Measurements from ENCODE around the gene ZDHHC15.
"Not testable (repeated sequence)": the region's sequence is repeated elsewhere in the genome, so short reads cannot be mapped to it uniquely, and the experiment has no call there.

ZDHHC15 gene

DNA sequence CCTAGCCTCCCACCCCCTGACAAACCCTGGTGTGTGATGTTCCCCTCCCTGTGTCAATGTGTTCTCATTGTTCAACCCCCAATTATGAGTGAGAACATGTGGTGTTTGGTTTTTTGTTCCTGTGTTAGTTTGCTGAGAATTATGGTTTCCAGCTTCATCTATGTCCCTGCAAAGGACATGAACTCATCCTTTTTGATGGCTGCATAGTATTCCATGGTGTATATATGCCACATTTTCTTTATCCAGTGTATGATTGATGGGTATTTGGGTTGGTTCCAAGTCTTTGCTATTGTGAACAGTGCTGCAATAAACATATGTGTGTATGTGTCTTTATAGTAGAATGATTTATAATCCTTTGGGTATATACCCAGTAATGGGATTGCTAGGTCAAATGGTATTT, 174.2 kb downstream of the ZDHHC15 start:
- H3K27ac Mint-ChIP-seq; H3K4me1 Mint-ChIP-seq (ENCODE audit: low read depth); H3K27me3 Mint-ChIP-seq; H3K4me3 Mint-ChIP-seq; H3K9me3 Mint-ChIP-seq (ENCODE audit: low read depth): not testable (repeated sequence)
- H3K36me3 Mint-ChIP-seq: peaks cover 42% of the 10 kb centered on the region

DNA sequence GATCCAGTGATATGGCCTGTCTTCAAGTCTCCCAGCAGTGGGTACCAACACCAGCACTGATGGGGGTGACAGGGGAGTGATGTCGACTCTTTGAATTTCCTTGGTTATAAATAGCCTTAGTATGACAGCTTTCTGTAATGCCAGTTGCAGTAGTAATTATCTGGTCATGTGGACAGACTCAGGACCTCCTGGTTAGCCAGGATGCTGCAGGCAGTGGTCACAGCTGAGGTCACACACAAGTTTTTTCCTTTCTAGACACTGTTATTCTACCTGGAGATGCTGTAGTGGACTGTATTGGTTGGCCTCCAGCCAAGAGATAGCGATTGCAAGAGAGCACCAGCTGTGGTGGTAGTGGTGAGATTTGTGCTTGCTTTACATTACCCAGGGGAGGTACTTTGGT, 185.3 kb downstream of the ZDHHC15 start:
- H3K4me3 Mint-ChIP-seq: no peak overlapping the region
- H3K27me3 Mint-ChIP-seq: no peaks in the 10 kb centered on the region
- peaks cover 10% of the 10 kb centered on the region for H3K36me3 Mint-ChIP-seq
- no peak overlapping the region for H3K27ac Mint-ChIP-seq
- H3K9me3 Mint-ChIP-seq (ENCODE audit: low read depth): no peaks in the 10 kb centered on the region
- H3K4me1 Mint-ChIP-seq (ENCODE audit: low read depth): no peaks in the 10 kb centered on the region

DNA sequence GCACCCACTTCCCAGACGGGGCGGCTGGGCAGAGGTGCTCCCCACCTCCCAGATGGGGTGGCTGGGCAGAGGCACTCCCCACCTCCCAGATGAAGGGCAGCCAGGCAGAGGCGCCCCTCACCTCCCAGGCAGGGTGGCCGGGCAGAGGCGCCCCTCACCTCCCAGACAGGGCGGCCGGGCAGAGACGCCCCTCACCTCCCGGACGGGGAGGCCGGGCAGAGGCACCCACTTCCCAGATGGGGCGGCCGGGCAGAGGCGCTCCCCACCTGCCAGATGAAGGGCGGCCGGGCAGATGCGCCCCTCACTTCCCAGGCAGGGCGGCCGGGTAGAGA, 187.7 kb downstream of the ZDHHC15 start:
- peaks cover 23% of the 10 kb centered on the region for H3K36me3 Mint-ChIP-seq
- no peak overlapping the region for H3K4me3 Mint-ChIP-seq
- no peaks in the 10 kb centered on the region for H3K27me3 Mint-ChIP-seq
- peaks cover 4% of the 10 kb centered on the region for H3K9me3 Mint-ChIP-seq (ENCODE audit: low read depth)
- H3K27ac Mint-ChIP-seq: no peak overlapping the region
- H3K4me1 Mint-ChIP-seq (ENCODE audit: low read depth): no peaks in the 10 kb centered on the region

DNA sequence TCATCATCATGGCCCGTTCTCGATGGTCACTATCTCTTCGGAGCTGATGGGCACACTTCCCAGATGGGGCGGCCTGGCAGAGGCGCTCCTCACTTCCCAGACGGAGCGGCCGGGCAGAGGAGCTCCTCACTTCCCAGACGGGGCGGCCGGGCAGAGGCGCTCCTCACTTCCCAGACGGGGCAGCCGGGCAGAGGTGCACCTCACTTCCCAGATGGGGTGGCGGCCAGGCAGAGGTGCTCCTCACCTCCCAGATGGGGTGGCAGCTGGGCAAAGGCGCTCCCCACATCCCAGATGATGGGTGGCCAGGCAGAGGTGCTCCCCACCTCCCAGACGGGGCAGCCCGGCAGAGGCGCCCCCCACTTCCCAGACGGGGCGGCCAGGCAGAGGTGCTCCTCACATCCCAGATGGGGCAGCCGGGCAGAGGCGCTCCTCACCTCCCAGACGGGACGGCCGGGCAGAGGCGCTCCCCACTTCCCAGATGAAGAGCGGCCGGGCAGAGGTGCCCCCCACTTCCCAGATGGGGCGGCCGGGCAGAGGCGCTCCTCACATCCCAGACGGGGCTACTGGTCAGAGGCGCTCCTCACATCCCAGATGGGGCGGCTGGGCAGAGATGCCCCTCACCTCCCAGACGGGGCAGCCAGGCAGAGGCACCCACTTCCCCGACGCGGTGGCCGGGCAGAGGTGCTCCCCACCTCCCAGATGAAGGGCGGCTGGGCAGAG, 188.3 kb downstream of the ZDHHC15 start:
- H3K9me3 Mint-ChIP-seq (ENCODE audit: low read depth); H3K27me3 Mint-ChIP-seq; H3K27ac Mint-ChIP-seq; H3K4me1 Mint-ChIP-seq (ENCODE audit: low read depth); H3K4me3 Mint-ChIP-seq: not testable (repeated sequence)
- peaks cover 27% of the 10 kb centered on the region for H3K36me3 Mint-ChIP-seq

DNA sequence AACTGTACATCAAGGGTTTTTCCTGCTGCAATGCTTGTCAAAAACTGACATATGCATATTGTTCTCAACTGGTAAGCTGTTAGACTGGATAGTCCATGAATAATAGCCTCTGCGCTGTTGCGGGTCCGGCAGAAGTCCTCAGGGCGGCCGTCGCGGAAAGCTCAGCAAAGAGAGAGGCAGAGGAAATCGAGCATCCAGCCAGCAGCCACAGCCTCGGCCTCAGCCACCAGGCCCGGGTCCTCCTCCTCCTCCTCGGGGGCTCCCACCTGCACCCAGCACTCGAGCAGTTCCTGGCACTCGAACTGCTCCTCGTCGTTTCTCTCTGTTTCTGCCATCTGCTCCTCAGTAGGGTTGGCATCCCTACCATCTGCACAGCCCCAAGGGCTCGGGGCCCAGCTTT, 195.2 kb downstream of the ZDHHC15 start:
- no peaks in the 10 kb centered on the region for H3K27me3 Mint-ChIP-seq
- no peak overlapping the region for H3K4me3 Mint-ChIP-seq
- peaks cover 8% of the 10 kb centered on the region for H3K9me3 Mint-ChIP-seq (ENCODE audit: low read depth)
- H3K4me1 Mint-ChIP-seq (ENCODE audit: low read depth): no peaks in the 10 kb centered on the region
- peaks cover 45% of the 10 kb centered on the region for H3K36me3 Mint-ChIP-seq
- H3K27ac Mint-ChIP-seq: no peak overlapping the region
